Hematopoietic multipotent progenitor cell treated with erythropoietin and hydrocortisone succinate and interleukin-3 and kit ligand, for 4 days (in vitro differentiated cells): ENCODE data around the gene KCNN4.
A peak's percentile ranks its signal among the peaks of the same experiment; 100 is the strongest.
"Not testable (repeated sequence)": the region's sequence is repeated elsewhere in the genome, so short reads cannot be mapped to it uniquely, and the experiment has no call there.

ENCODE experiments used
- DNase-seq: peaks from one replicate; pipeline ENCODE4 v3.0.0-alpha.2; 2015

Gene KCNN4

DNA sequence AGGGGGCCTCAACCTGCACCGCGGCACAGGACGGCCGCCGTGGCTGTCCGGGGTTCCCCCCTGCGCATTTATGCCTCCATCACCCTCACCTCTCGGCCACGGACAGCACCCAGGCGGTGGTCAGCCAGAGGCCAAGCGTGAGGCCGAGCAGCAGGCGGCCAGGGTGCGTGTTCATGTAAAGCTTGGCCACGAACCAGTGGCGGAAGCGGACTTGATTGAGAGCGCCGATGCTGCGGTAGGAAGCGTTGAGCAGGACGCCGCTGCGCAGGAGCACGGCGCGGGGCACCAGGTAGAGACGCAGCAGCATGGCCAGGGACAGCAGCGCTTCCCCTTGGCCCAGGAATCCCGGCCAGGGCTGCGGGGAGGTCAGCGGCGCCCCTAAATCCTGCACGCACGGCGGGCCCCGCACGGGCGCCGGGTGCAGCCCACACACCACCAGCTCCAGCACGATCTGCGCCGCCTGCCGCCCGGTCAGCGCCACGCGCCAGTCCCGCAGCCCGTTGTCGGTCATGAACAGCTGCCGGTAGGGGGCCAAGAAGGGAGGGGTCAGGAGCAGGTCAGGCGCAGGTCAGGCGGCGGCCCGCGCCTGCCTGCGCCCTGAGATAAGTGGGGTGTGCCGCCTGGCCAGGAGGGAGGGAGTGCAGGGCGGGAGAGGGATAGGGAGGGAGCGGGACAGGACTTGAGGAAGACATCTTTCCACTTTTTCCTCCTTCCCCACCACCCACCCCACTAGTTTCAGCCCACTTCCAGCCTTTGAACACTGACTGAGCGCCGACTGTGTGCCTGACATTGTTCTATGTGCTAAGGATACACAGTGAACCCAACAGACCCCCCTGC lies 6.5 kb downstream of the KCNN4 start:
- peak; percentile 95 for DNase-seq

GRCh38 chr19:43773725-43774102 lies 7.1 kb downstream of the KCNN4 start:
- DNase-seq, result no peak

DNA sequence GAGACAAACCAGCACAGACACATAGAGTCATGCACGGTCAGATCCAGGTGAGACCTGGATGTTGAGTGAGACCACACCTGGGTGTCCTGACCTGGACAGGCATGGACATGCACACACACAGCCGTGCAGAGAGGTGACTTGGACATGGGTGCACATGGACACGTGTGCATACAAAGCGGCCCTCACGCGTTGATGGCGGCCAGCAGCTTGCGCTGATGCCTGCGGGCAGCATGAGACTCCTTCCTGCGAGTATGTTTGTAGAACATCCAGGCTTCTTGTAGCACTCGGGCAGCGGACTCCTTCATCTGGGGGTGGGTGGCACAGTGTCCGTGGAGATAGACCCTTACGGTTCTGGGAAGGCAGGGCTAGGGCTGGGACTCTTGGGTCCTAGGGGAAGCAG lies 11.5 kb downstream of the KCNN4 start:
- DNase-seq, result no peak

- DNase-seq, result peak; percentile 67
These were observed 12.3 kb downstream of the KCNN4 start for GRCh38 chr19:43768273-43769050.

- DNase-seq, result no peak
These were observed 13.0 kb downstream of the KCNN4 start for GRCh38 chr19:43767818-43768217.

DNA sequence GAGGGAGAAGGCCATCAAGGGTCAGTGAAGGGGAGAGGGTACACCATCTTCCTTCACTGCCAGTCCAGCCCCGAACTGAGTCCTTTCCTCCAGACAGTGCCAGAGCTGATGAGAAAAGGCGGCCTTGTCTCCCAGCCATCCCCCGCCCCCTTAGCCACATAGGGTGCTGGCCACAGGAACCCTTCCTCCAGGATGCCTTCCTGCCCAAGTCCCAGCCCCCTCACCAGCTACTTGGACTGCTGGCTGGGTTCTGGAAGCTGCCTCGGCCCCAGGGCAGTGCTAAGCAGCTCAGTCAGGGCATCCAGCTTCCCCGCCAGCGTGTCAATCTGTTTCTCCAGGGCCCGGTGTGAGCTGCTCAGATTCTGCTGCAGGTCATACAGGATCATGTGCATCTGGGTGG lies 13.5 kb downstream of the KCNN4 start:
- DNase-seq, result no peak

GRCh38 chr19:43766755-43767043 lies 14.1 kb downstream of the KCNN4 start:
- DNase-seq, result no peak

DNA sequence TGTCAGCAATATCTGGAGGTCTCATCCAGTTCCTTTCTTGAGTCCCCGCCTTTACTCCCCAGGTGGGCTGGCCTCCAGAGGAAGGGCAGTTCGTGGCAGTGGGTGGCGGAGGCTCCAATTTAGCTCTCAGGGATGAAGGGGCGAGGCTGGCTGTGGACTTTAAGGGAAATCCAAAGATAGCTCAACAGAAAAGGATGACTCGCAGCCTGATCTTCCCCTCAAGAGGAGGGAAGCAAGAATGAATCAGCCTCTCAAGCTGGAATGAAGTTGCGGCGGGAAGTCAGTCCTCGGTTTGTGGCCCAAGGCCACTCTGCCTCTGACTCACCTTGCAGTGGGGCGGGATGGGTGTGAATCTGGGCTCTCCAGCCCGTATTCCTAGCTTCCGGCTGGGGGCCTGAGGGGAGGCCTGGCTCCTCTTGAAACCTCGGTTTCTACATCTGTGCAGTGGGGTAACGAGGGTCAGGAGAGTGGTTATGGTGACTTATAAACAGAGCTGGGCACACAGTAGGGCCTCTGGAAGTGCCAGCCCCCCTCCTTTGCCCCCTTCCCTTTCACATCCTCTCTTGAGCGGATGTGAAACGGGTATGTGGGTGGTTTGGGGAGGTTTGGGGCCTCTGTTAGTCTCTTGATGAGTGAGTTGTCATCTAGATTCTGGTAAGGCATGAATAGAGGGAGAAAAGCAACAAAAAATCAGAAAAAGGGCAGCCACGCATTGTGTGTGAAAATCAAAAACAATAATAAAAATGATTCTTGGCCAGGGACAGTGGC lies 15.5 kb downstream of the KCNN4 start:
- no peak for DNase-seq

- not testable (repeated sequence) for DNase-seq
These were observed 16.1 kb downstream of the KCNN4 start for GRCh38 chr19:43764684-43765083.

- no peak for DNase-seq
These were observed 17.3 kb downstream of the KCNN4 start for GRCh38 chr19:43763473-43763939.

- no peak for DNase-seq
These were observed 18.0 kb downstream of the KCNN4 start for GRCh38 chr19:43762814-43763213.

GRCh38 chr19:43760941-43761340 lies 19.8 kb downstream of the KCNN4 start:
- no peak for DNase-seq

- no peak for DNase-seq
These were observed 21.3 kb downstream of the KCNN4 start for GRCh38 chr19:43759515-43759914.

DNA sequence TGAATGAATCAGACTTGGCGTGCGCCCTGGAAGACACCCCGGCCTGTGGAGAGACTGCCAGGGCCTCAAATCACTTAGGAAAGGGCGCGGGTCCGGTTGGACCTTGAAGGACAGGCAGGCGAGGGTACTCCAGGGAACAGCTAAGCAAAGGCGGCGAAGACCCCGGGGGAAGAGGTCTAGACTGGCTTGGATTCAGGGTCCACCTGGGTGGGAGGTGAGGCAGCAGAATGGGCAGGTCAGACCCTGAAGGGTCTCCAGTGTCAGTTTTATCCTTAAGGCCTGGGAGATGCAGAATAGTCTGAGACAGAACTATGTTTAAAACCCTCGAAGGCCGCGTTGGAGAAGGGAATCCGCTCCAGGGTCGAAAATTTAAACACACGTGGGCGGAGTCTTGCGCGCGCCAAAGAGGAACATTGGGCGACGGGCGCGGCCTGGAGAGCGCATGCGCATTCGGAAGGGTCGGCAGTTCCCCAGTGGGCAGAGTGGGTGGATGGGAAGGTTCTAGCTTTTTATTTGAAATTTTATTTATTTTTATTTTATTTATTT lies 25.4 kb downstream of the KCNN4 start:
- peak; percentile 95 for DNase-seq

DNA sequence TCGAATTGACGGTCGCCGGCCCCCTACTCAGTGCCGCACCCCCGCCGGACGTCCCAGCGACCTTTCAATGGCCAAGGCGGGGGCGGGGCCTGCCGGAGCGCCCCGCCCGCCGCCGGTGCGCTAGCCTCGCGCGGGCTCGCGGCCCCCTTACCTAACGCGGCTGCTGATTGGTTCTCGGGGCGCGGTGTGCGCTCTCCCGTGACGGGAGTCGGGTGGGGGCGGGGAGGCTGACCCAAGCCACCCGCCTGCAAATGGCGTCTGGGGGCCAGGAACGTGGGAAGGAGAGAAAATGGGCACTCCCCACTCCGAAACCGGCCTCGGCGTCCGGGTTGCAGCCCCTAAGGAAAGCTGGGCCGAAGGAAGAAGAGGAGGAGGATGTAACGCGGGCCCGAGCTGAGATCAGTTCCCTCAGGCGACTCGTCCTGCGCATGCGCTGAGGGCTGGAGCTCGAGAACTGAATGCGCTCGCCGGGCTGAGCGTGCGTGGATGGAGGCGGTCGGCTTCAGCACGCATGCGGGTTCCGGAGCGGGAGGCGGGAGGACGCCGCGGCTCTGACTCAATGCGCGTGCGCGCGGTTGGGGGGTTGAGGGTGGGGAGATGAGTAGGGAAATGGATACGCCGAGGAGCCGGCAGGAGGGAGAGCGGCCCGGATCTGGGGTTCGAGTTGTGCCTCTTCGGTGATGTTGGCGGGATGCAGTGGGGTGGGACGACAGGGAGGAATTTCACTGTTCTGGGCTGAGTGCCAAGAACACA lies 26.1 kb downstream of the KCNN4 start, which contains the start of gene SMG9:
SMG9 (minus strand) TSS at position 460 of the 753 bp plus-strand sequence. CDS start 4,221 bp downstream, outside the sequence.
- peak; percentile 99 for DNase-seq

- DNase-seq, result no peak
These were observed 26.6 kb downstream of the KCNN4 start for GRCh38 chr19:43754253-43754502.

DNA sequence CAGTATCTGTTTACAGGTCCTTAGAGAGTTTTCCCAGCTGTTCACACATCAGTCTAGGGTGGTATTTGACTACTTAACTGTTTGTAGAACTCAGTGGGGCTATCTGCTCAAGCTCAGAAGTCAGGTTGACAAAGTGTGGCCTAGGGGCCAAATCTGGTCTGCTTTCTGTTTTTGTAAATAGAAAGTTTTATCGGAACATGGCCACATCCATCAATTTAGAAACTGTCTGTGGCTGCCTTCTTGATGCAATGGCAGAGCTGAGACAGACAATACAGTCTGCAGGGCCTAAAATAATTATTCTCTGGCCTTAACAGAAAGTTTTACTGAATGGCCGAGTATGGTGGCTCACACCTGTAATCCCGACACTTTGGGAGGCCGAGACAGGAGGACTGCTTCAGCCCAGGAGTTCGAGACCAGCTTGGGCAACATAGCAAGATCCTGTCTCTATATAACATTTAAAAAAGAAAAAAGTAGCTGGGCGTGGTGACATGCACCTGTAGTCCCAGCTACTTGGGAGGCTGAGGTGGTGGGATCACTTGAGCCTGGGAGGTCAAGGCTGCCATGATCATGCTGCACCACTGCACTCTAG lies 28.4 kb downstream of the KCNN4 start:
- DNase-seq, result no peak

DNA sequence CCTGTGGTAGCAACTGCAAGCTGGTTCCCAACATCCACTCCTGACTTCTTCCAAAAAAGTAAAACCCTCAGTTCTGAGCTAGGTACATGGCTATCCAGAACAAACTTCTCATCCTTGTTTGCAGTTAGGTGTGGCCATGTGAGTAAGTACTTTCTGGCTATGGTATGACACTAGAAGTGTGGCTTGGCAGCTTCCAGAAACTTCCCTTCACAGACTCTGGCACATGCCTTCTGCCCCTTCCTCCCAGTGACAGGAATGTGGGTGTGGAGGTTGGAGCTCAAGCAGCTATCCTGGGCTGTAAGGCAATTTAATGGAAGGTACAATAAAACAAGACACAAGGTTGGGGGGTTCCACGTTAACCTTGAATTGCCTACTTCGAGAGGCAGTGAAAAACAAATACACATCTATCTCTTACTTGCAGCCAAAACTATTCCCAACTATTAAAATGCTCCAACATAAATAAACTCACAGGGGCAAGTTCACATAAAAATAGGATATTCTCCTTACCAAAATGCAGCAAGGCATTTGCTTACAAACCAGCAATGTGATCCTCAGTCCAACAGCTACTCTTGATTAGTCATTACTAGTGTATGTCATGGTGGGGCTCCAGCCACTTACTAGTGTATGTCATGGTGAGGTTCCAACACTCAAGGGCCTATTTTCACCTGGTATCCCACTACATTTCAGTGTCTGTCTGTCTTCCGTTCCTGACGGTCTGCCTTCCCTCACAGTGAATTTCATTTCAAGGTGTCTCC lies 29.1 kb downstream of the KCNN4 start:
- no peak for DNase-seq

DNA sequence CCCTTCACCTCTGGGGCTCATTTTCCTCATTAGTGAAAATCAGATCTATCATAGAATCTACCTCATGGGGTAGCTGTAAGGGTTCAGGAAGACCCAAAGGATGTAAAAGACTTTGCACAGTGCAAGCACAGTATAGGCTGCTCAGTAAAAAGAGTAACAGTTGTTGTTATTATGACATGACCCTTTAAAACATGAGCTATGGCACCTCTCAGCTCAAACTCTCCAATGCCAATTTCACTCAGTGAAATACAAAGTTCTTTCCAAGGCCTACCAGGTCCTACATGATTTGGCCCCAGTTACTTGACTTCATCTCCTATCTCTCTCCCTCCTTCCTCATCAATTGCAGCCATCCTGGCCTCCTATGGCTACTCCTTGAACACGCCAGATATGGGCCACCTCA lies 30.9 kb downstream of the KCNN4 start:
- no peak for DNase-seq

DNA sequence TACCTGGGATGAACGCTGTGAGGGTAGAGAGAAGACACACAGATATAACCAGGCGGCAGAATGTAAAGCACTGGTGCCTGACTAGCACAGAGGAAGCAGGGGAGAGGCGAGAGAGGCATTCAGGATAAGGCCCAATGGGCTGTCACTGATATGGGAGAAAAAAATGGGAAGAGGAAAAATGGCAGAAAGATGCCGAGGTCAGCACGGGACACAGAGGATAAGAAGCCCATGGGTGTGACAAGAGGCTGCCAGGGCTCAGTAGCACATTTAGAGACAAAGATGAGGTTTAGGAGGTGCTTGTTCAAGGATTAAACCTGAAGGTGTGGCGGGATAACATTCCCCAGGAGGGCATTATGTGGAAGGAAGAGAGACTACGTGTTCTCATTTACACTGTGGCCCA lies 31.6 kb downstream of the KCNN4 start:
- no peak for DNase-seq

GRCh38 chr19:43748685-43749084 lies 32.1 kb downstream of the KCNN4 start:
- DNase-seq, result no peak

GRCh38 chr19:43748205-43748594 lies 32.6 kb downstream of the KCNN4 start:
- DNase-seq, result no peak
